ENCODE measurements around the gene MGLL.

Gene MGLL

GRCh38 chr3:127809611-127810010 is 12.7 kb downstream of the MGLL start:
- no peak for DNase-seq

GRCh38 chr3:127809211-127809610 is 13.1 kb downstream of the MGLL start:
- DNase-seq, result no peak

- DNase-seq, result no peak
Measured at GRCh38 chr3:127808197-127808596, 14.1 kb downstream of the MGLL start.

- no peak for DNase-seq
Measured at GRCh38 chr3:127805026-127805753, 17.1 kb downstream of the MGLL start.

- no peak for DNase-seq
Measured at GRCh38 chr3:127804141-127804540, 18.2 kb downstream of the MGLL start.

- DNase-seq, result no peak
Measured at GRCh38 chr3:127803619-127804018, 18.7 kb downstream of the MGLL start.

GRCh38 chr3:127802606-127803005 is 19.7 kb downstream of the MGLL start:
- DNase-seq, result no peak

- DNase-seq, result no peak
Measured at GRCh38 chr3:127801731-127802313, 20.5 kb downstream of the MGLL start.

GRCh38 chr3:127800508-127800907 is 21.8 kb downstream of the MGLL start:
- peak; percentile 9 for DNase-seq

GRCh38 chr3:127799476-127800222 is 22.7 kb downstream of the MGLL start:
- DNase-seq, result no peak

- DNase-seq, result no peak
Measured at GRCh38 chr3:127798716-127799115, 23.6 kb downstream of the MGLL start.

- no peak for DNase-seq
Measured at GRCh38 chr3:127796831-127797150, 25.5 kb downstream of the MGLL start.

- no peak for DNase-seq
Measured at GRCh38 chr3:127796045-127796830, 26.1 kb downstream of the MGLL start.

- no peak for DNase-seq
Measured at GRCh38 chr3:127794972-127795371, 27.3 kb downstream of the MGLL start.

- no peak for DNase-seq
Measured at GRCh38 chr3:127794402-127794801, 27.9 kb downstream of the MGLL start.

- DNase-seq, result no peak
Measured at GRCh38 chr3:127792541-127793292, 29.6 kb downstream of the MGLL start.

- peak; percentile 7 for DNase-seq
Measured at GRCh38 chr3:127791221-127791913, 30.9 kb downstream of the MGLL start.

GRCh38 chr3:127790882-127791183 is 31.5 kb downstream of the MGLL start:
- no peak for DNase-seq

GRCh38 chr3:127789990-127790881 is 32.1 kb downstream of the MGLL start:
- no peak for DNase-seq

GRCh38 chr3:127789051-127789450 is 33.3 kb downstream of the MGLL start:
- DNase-seq, result no peak

- no peak for DNase-seq
Measured at GRCh38 chr3:127788451-127788909, 33.8 kb downstream of the MGLL start.

Data from CD4-positive, alpha-beta T cell treated with Interleukin-17A for 1 hour (primary cell).